GM23338 (cell line): ENCODE data around the gene CTSK. TPM values are rescaled to one million over a fixed set of nuclear protein-coding genes. Genes with fewer than 3 reads are reported as not detected.
"Not testable (repeated sequence)": the region's sequence is repeated elsewhere in the genome, so short reads cannot be mapped to it uniquely, and the experiment has no call there.

Experiments
- ATAC-seq: fragments of 200-7000 bp; cut with Tn5 transposase; 3 replicates; pipeline ENCODE4 v1.9.1; 2020
- DNase-seq: peaks from one replicate; pipeline ENCODE4 v3.0.0-alpha.2; 2015; ENCODE audit warnings: low spot score
- H2AFZ ChIP-seq: fragments of 200-600 bp; sonication (generic); 2 replicates; pipeline ENCODE4 v1.8.0; 2016; ENCODE audit warnings: antibody characterized with exemption, mild to moderate bottlenecking, moderate library complexity
- H3F3A ChIP-seq: fragments of 200-600 bp; sonication (generic); replicated peaks from 2 replicates; pipeline ENCODE4 v1.8.0; 2017; ENCODE audit warnings: antibody characterized with exemption, mixed run types, low read depth
- H3K27ac ChIP-seq: fragments of 200-600 bp; sonication (generic); 2 replicates; pipeline ENCODE4 v1.6.1; 2016; ENCODE audit warnings: low read depth
- H3K27me3 ChIP-seq: fragments of 200-600 bp; sonication (generic); 2 replicates; pipeline ENCODE4 v1.8.0; 2016; ENCODE audit warnings: mild to moderate bottlenecking, mixed run types, moderate library complexity; ENCODE audit not compliant: insufficient read depth
- H3K36me3 ChIP-seq: fragments of 200-600 bp; sonication (generic); 2 replicates; pipeline ENCODE4 v1.8.0; 2016; ENCODE audit warnings: mild to moderate bottlenecking; ENCODE audit not compliant: insufficient read depth
- H3K4me1 ChIP-seq: fragments of 200-600 bp; sonication (generic); 2 replicates; pipeline ENCODE4 v1.8.0; 2016; ENCODE audit warnings: mild to moderate bottlenecking, moderate library complexity; ENCODE audit not compliant: insufficient read depth
- H3K4me2 ChIP-seq: fragments of 200-600 bp; sonication (generic); 2 replicates; pipeline ENCODE4 v1.7.1; 2017; ENCODE audit warnings: mixed run types
- H3K4me3 ChIP-seq: fragments of 200-600 bp; sonication (generic); 2 replicates; pipeline ENCODE4 v1.6.1; 2016; ENCODE audit warnings: mixed run types
- H3K79me2 ChIP-seq: fragments of 200-600 bp; sonication (generic); replicated peaks from 2 replicates; pipeline ENCODE4 v1.8.0; 2017; ENCODE audit warnings: mild to moderate bottlenecking; ENCODE audit not compliant: insufficient read depth
- H3K9me2 ChIP-seq: fragments of 200-600 bp; sonication (generic); 2 replicates; pipeline ENCODE4 v1.8.0; 2017; ENCODE audit not compliant: insufficient read depth
- H4K20me1 ChIP-seq: fragments of 200-600 bp; sonication (generic); replicated peaks from 2 replicates; pipeline ENCODE4 v1.8.0; 2017; ENCODE audit warnings: mild to moderate bottlenecking; ENCODE audit not compliant: insufficient read depth
- H3K27ac Mint-ChIP-seq: 2 replicates; pipeline ENCODE4 v1.8.0; 2020; ENCODE audit warnings: inconsistent platforms, mild to moderate bottlenecking, moderate library complexity, mixed read lengths
- H3K27me3 Mint-ChIP-seq: 3 replicates; pipeline ENCODE4 v1.8.0; 2022; ENCODE audit warnings: low read depth, mild to moderate bottlenecking, moderate library complexity, mixed read lengths, inconsistent platforms; ENCODE audit not compliant: insufficient read depth, poor library complexity
- H3K36me3 Mint-ChIP-seq: 3 replicates; pipeline ENCODE4 v1.8.0; 2021; ENCODE audit warnings: low read depth, mild to moderate bottlenecking, inconsistent platforms, moderate library complexity, mixed read lengths
- H3K4me1 Mint-ChIP-seq: 3 replicates; pipeline ENCODE4 v1.8.0; 2020; ENCODE audit warnings: mild to moderate bottlenecking, inconsistent platforms, mixed read lengths
- H3K4me3 Mint-ChIP-seq: 3 replicates; pipeline ENCODE4 v1.8.0; 2021; ENCODE audit warnings: moderate library complexity, mild to moderate bottlenecking, inconsistent platforms, mixed read lengths
- H3K9me3 Mint-ChIP-seq: 3 replicates; pipeline ENCODE4 v1.8.0; 2020; ENCODE audit warnings: moderate library complexity, mild to moderate bottlenecking, inconsistent platforms, mixed read lengths
- CREB1 ChIP-seq: fragments of 250-450 bp; sonication (Bioruptor Pico); IDR thresholded peaks from 2 replicates; pipeline ENCODE4 v1.5.0; 2020; ENCODE audit warnings: low read depth, mild to moderate bottlenecking, moderate library complexity
- ETS1 ChIP-seq: IDR thresholded peaks from 2 replicates; pipeline ENCODE4 v1.6.1; 2016; ENCODE audit warnings: antibody characterized with exemption
- EZH2 ChIP-seq: fragments of 200-600 bp; sonication (generic); IDR thresholded peaks from one replicate; pipeline ENCODE4 v1.8.0; 2017; ENCODE audit warnings: antibody characterized with exemption, mild to moderate bottlenecking, low read depth; ENCODE audit not compliant: unreplicated experiment
- EZH2phosphoT487 ChIP-seq: fragments of 200-600 bp; sonication (generic); IDR thresholded peaks from one replicate; pipeline ENCODE4 v1.8.1; 2018; ENCODE audit warnings: antibody characterized with exemption; ENCODE audit not compliant: unreplicated experiment
- JUNB ChIP-seq: IDR thresholded peaks from one replicate; pipeline ENCODE4 v1.6.1; 2016; ENCODE audit warnings: antibody characterized with exemption; ENCODE audit not compliant: unreplicated experiment
- NANOG ChIP-seq: IDR thresholded peaks from 2 replicates; pipeline ENCODE4 v1.6.1; 2016; ENCODE audit warnings: antibody characterized with exemption, borderline replicate concordance
- POLR2AphosphoS5 ChIP-seq: IDR thresholded peaks from 2 replicates; pipeline ENCODE4 v1.6.1; 2016; ENCODE audit warnings: antibody characterized with exemption, low read depth
- REST ChIP-seq: IDR thresholded peaks from one replicate; pipeline ENCODE4 v1.6.1; 2018; ENCODE audit warnings: antibody characterized with exemption; ENCODE audit not compliant: unreplicated experiment
- ZNF114 ChIP-seq: fragments of 250-450 bp; sonication (Bioruptor Pico); IDR thresholded peaks from 2 replicates; pipeline ENCODE4 v1.5.0; 2020; ENCODE audit warnings: mild to moderate bottlenecking, moderate library complexity
- ZNF331 ChIP-seq: fragments of 250-450 bp; sonication (Bioruptor Pico); IDR thresholded peaks from 2 replicates; pipeline ENCODE4 v1.5.0; 2020; ENCODE audit warnings: low read depth, mild to moderate bottlenecking, moderate library complexity
- polyA plus RNA-seq: library from polyadenylated mRNA; unstranded; fragments of >200 nt; fragmentation: Nextera tagmentation; extraction: Ambion mirVana; gene quantifications from 2 replicates; pipeline ENCODE4 v1.2.1, GENCODE V29; 2016
- total RNA-seq: library from RNA; depleted of rRNA; stranded (reverse); fragments of >200 nt; shearing (Covaris generic); gene quantifications from 2 replicates; pipeline ENCODE4 v1.2.3, GENCODE V29; 2014

CTSK gene
- total and polyA plus RNA-seq, 2 experiments from 2014 or later, result 2.8 to 3.3 TPM

GRCh38 chr1:150778409-150778808, 29.7 kb downstream of the CTSK start (continued):
- TF ChIP-seq REST (no peak), JUNB (no peak), ETS1 (no peak), NANOG (no peak)

GRCh38 chr1:150777544-150777943, 30.5 kb downstream of the CTSK start:
- Mint-ChIP-seq H3K4me3 (no peak overlapping the region), H3K27ac (no peak overlapping the region), H3K4me1 (no peaks in the 10 kb centered on the region), H3K27me3 (no peaks in the 10 kb centered on the region), H3K36me3 (peaks cover 9% of the 10 kb centered on the region), H3K9me3 (peaks cover 13% of the 10 kb centered on the region)
- no peaks in the 10 kb centered on the region for H3K9me2 ChIP-seq
- H2AFZ ChIP-seq, result no peak overlapping the region
- no peaks in the 10 kb centered on the region for H4K20me1 ChIP-seq
- peaks cover 5% of the 10 kb centered on the region; the same call in 1 of the 2 replicates for H3K36me3 ChIP-seq
- DNase-seq (no peak), ATAC-seq (no peak)
- H3K4me2 ChIP-seq, result no peak overlapping the region
- TF ChIP-seq EZH2phosphoT487, result no peak
- no peak for TF ChIP-seq POLR2AphosphoS5
- no peak for TF ChIP-seq EZH2
- TF ChIP-seq NANOG, result no peak
- no peak for TF ChIP-seq ZNF331
- no peak for TF ChIP-seq REST
- TF ChIP-seq CREB1 (CRISPR knock-in tag), result no peak
- TF ChIP-seq ZNF114 (CRISPR knock-in tag), result no peak
- H3K4me3 ChIP-seq, result no peak overlapping the region
- H3K4me1 ChIP-seq, result no peaks in the 10 kb centered on the region
- no peaks in the 10 kb centered on the region for H3K27me3 ChIP-seq
- H3K27ac ChIP-seq, result no peak overlapping the region
- no peaks in the 10 kb centered on the region for H3F3A ChIP-seq
- no peaks in the 10 kb centered on the region for H3K79me2 ChIP-seq

GRCh38 chr1:150775931-150776505, 32.0 kb downstream of the CTSK start:
- not testable (repeated sequence) for H3K4me1 ChIP-seq, H3K4me3 ChIP-seq, H3K4me2 ChIP-seq, H3K27me3 ChIP-seq, H3K27me3 Mint-ChIP-seq, ATAC-seq, H3K27ac Mint-ChIP-seq, H3K9me2 ChIP-seq, H3K4me3 Mint-ChIP-seq, H3K27ac ChIP-seq, DNase-seq, H3K36me3 ChIP-seq, H4K20me1 ChIP-seq, H3K4me1 Mint-ChIP-seq, H3F3A ChIP-seq, H3K79me2 ChIP-seq, H3K36me3 Mint-ChIP-seq
- peak overlapping the region; percentile 72; the same call in 1 of the 2 replicates for H2AFZ ChIP-seq
- peaks cover 13% of the 10 kb centered on the region for H3K9me3 Mint-ChIP-seq
